Mesenchymal stem cell (in vitro differentiated cells and primary cell): Measurements from ENCODE around the gene CDR2.

Experiments
- DNase-seq: peaks from one replicate; pipeline ENCODE4 v3.0.0-alpha.2; 2013
- H2AFZ ChIP-seq: one replicate; pipeline ENCODE4 v1.6.1; 2013; ENCODE audit warnings: low read depth, mild to moderate bottlenecking, control low read depth, inconsistent platforms, low read length, moderate library complexity
- H2AK5ac ChIP-seq: 2 replicates; pipeline ENCODE4 v1.6.1; 2013; ENCODE audit warnings: low read length, moderate library complexity, mild to moderate bottlenecking, inconsistent platforms; ENCODE audit not compliant: severe bottlenecking
- H2BK120ac ChIP-seq: one replicate; pipeline ENCODE4 v1.6.1; 2013; ENCODE audit warnings: low read depth, mild to moderate bottlenecking, inconsistent platforms, low read length, moderate library complexity
- H2BK12ac ChIP-seq, 2 experiments: one replicate each; pipeline ENCODE4 v1.6.1; 2013; ENCODE audit warnings: inconsistent platforms in 2 of 2, low read length in 2 of 2, mild to moderate bottlenecking in 2 of 2, moderate library complexity in 2 of 2, control low read depth in 1 of 2
- H2BK15ac ChIP-seq: one replicate; pipeline ENCODE4 v1.6.1; 2013; ENCODE audit warnings: mild to moderate bottlenecking, low read depth, inconsistent platforms; ENCODE audit not compliant: poor library complexity, severe bottlenecking
- H2BK5ac ChIP-seq: 2 replicates; pipeline ENCODE4 v1.6.1; 2013; ENCODE audit warnings: low read depth, mild to moderate bottlenecking, low read length, control low read depth, inconsistent platforms; ENCODE audit not compliant: poor library complexity, severe bottlenecking
- H3K14ac ChIP-seq, 2 experiments: one replicate each; pipeline ENCODE4 v1.6.1; 2013; ENCODE audit warnings: inconsistent platforms in 2 of 2, low read length in 2 of 2, control low read depth in 1 of 2, mild to moderate bottlenecking in 1 of 2, moderate library complexity in 1 of 2
- H3K18ac ChIP-seq, 2 experiments: one replicate each; pipeline ENCODE4 v1.6.1; 2013; ENCODE audit warnings: inconsistent platforms in 2 of 2, low read length in 2 of 2, control low read depth in 1 of 2, low read depth in 1 of 2, mild to moderate bottlenecking in 1 of 2
- H3K23ac ChIP-seq, 2 experiments: one replicate each; pipeline ENCODE4 v1.6.1; 2013; ENCODE audit warnings: inconsistent platforms in 2 of 2, low read length in 2 of 2, mild to moderate bottlenecking in 2 of 2, moderate library complexity in 2 of 2, control low read depth in 1 of 2
- H3K27ac ChIP-seq: 2 replicates; pipeline ENCODE4 v1.5.1; 2013; ENCODE audit warnings: mild to moderate bottlenecking, moderate library complexity, low read length, control low read depth, inconsistent platforms; ENCODE audit not compliant: poor library complexity, severe bottlenecking
- H3K27me3 ChIP-seq, 2 experiments: 2 replicates each; pipeline versions ENCODE4 v1.6.1 to v1.7.0; 2013; ENCODE audit warnings: low read length in 2 of 2, mild to moderate bottlenecking in 2 of 2, moderate library complexity in 2 of 2, control low read depth in 1 of 2, inconsistent platforms in 1 of 2; ENCODE audit not compliant: control insufficient read depth in 1 of 2, insufficient read depth in 1 of 2
- H3K36me3 ChIP-seq, 2 experiments: 2 replicates each; pipeline versions ENCODE4 v1.6.1 to v1.7.0; 2013; ENCODE audit warnings: low read length in 2 of 2, control low read depth in 1 of 2, inconsistent platforms in 1 of 2, low read depth in 1 of 2, mild to moderate bottlenecking in 1 of 2; ENCODE audit not compliant: insufficient read depth in 2 of 2, control insufficient read depth in 1 of 2
- H3K4ac ChIP-seq, 2 experiments: one replicate each; pipeline ENCODE4 v1.6.1; 2013; ENCODE audit warnings: inconsistent platforms in 2 of 2, low read length in 2 of 2, mild to moderate bottlenecking in 2 of 2, moderate library complexity in 2 of 2, control low read depth in 1 of 2, low read depth in 1 of 2
- H3K4me1 ChIP-seq: 2 replicates; pipeline ENCODE4 v1.6.1; 2013; ENCODE audit warnings: low read depth, low read length, control low read depth; ENCODE audit not compliant: control insufficient read depth, insufficient read depth
- H3K4me2 ChIP-seq: 2 replicates; pipeline ENCODE4 v1.6.1; 2013; ENCODE audit warnings: low read length, mild to moderate bottlenecking, inconsistent platforms; ENCODE audit not compliant: poor library complexity, severe bottlenecking
- H3K4me3 ChIP-seq, 2 experiments: 2 replicates each; pipeline versions ENCODE4 v1.5.1 to v1.7.0; 2013; ENCODE audit warnings: low read length in 2 of 2, mild to moderate bottlenecking in 2 of 2, control low read depth in 1 of 2, low read depth in 1 of 2; ENCODE audit not compliant: insufficient read depth in 1 of 2
- H3K79me1 ChIP-seq: replicated peaks from 2 replicates; pipeline ENCODE4 v1.6.1; 2013; ENCODE audit warnings: mild to moderate bottlenecking, control low read depth, low read length, inconsistent platforms; ENCODE audit not compliant: poor library complexity, severe bottlenecking
- H3K9ac ChIP-seq: 2 replicates; pipeline ENCODE4 v1.7.0; 2013; ENCODE audit warnings: mild to moderate bottlenecking, low read length, moderate library complexity
- H3K9me3 ChIP-seq: 2 replicates; pipeline ENCODE4 v1.7.0; 2013; ENCODE audit warnings: mild to moderate bottlenecking, low read length; ENCODE audit not compliant: control insufficient read depth
- H4K8ac ChIP-seq: one replicate; pipeline ENCODE4 v1.6.1; 2013; ENCODE audit warnings: inconsistent platforms, mild to moderate bottlenecking, low read length, moderate library complexity
- H4K91ac ChIP-seq: one replicate; pipeline ENCODE4 v1.6.1; 2013; ENCODE audit warnings: mild to moderate bottlenecking, low read length, inconsistent platforms
- WGBS: methylation state at CpG from one replicate; pipeline ENCODE4 v1.1.7; 2013; ENCODE audit warnings: mixed read lengths; 5-methylcytosine and 5-hydroxymethylcytosine counted together

The CDR2 gene

DNA sequence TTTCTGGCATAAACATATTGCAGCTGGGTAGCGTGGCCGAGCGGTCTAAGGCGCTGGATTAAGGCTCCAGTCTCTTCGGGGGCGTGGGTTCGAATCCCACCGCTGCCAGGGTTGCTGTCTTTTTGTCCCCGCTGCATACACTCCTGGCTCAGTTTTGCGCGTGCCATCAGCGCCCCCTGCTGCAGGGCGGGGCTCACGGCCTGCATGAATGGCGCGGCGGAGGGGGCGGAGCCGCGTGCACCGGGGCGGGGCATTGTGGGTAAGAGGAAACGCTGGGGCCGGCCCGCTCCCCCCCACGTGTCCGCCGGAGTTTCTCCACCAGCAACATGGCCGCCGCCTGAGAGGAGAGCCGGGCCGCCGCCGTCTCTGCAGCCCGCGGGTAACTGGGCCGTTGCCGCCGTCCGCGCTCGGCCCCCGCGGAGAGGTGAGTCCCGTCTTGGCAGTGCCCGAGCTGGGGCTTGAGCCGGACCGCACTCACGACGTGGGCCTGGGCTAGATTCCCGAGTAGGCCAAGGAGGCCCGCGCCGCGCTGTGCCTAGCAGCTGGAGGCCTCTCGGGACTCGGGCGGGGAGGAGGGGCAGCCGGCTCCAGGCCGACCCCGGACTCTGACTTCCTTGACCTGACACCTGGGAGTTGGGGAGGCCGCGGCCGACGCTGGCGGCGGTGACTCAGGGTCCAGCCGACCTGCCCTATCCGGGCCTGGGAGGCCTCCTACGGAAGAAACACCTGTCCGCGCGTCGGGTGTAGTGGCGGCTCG lies 77.1 kb downstream of the CDR2 start, which contains the start of gene POLR3E:
TSS of gene POLR3E (plus strand) at position 296 of the 757 bp plus-strand sequence. CDS start 5,560 bp downstream, outside the sequence.
- H3K14ac ChIP-seq = peak within 1 kb of the TSS in 1 of 2 experiments; percentile 96
- peak within 1 kb of the TSS; percentile 67 to 82 for H3K18ac ChIP-seq
- peak within 1 kb of the TSS; percentile 13 to 32 for H3K4ac ChIP-seq
- DNase-seq = peak; percentile 97
- no peak within 1 kb of the TSS for H3K23ac ChIP-seq
- under 1% methylated on average over 66 of the region's 76 CpGs for WGBS
- H2AFZ ChIP-seq = peak within 1 kb of the TSS; percentile 80
- peaks cover 5 to 10% of the 10 kb centered on the region in 2 experiments for H3K36me3 ChIP-seq
- H3K9ac ChIP-seq = peak within 1 kb of the TSS; percentile 94
- H3K4me1 ChIP-seq = peaks cover 4% of the 10 kb centered on the region
- H2BK12ac ChIP-seq = no peak within 1 kb of the TSS
- H3K4me3 ChIP-seq = peak within 1 kb of the TSS; percentile 89 to 91
- peak within 1 kb of the TSS; percentile 84 for H3K4me2 ChIP-seq
- H2BK5ac ChIP-seq = no peak within 1 kb of the TSS
- H2BK15ac ChIP-seq = peak within 1 kb of the TSS; percentile 62
- peak within 1 kb of the TSS; percentile 93 for H4K8ac ChIP-seq
- no peak within 1 kb of the TSS for H2BK120ac ChIP-seq
- no peaks in the 10 kb centered on the region for H3K9me3 ChIP-seq
- H3K79me1 ChIP-seq = peaks cover 9% of the 10 kb centered on the region
- H3K27me3 ChIP-seq = no peaks in the 10 kb centered on the region
- peak within 1 kb of the TSS; percentile 71 for H3K27ac ChIP-seq
- H4K91ac ChIP-seq = peak within 1 kb of the TSS; percentile 57
- no peak within 1 kb of the TSS for H2AK5ac ChIP-seq

DNA sequence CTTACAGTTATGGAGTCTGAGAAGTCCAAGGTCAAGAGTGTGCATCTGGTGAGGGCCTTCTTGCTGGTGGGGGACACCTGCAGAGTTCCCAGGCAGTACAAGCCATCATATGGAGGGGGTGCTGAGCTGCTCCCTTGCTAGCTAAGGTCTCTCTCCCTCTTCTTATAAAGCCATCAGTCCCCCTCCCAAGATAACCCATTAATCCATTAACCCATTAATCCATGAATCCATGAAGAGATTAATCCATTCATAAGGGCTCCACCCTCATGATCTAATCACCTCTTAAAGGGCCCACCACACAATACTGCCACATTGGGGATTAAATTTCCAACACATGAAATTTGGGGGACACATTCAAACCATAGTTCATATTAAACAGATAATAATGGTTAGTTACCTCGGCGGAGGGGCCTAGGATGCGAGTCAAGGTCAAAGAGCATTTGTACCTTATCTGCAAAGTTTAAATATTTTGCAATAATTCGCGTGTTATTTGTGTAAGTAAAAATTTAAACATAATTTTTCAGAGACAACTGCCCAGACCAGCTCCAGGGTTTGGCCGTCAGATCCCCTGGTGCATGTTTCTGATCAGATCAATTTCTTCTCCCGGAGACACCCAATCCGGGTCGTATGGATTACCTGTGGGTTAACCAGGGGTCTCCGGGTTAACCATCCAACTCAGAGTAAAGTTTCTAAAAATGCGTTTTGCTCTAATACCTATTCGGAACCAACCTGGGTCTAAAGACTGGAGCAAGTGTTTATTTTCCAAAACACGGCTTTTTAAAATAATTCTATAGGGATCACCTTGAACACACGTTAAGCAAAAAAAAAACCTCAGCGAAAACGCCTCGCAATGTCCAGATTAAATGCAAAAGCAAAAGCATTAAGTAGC lies 78.0 kb downstream of the CDR2 start:
- no peak overlapping the region for H3K27ac ChIP-seq

More for the DNA sequence above, 78.0 kb downstream of the CDR2 start:
- peaks cover 5% of the 10 kb centered on the region for H3K79me1 ChIP-seq
- H3K14ac ChIP-seq = no peak overlapping the region
- peak; percentile 12 for DNase-seq
- no peak overlapping the region for H4K8ac ChIP-seq
- H3K4ac ChIP-seq = no peak overlapping the region
- H2BK5ac ChIP-seq = no peak overlapping the region
- peaks cover 4% of the 10 kb centered on the region for H3K4me1 ChIP-seq
- 5% methylated on average over 14 of the region's 17 CpGs for WGBS
- H2BK120ac ChIP-seq = no peak overlapping the region
- no peaks in the 10 kb centered on the region for H3K9me3 ChIP-seq
- no peak overlapping the region for H3K23ac ChIP-seq
- H3K36me3 ChIP-seq = peaks cover 0 to 3% of the 10 kb centered on the region in 2 experiments
- no peak overlapping the region for H4K91ac ChIP-seq
- no peak overlapping the region for H2AFZ ChIP-seq
- no peak overlapping the region for H3K18ac ChIP-seq
- H2BK12ac ChIP-seq = no peak overlapping the region
- no peaks in the 10 kb centered on the region for H3K27me3 ChIP-seq
- no peak overlapping the region for H2AK5ac ChIP-seq
- H3K4me2 ChIP-seq = peak overlapping the region; percentile 72
- peak overlapping the region; percentile 42 to 91 for H3K4me3 ChIP-seq
- H2BK15ac ChIP-seq = no peak overlapping the region
- peak overlapping the region; percentile 94 for H3K9ac ChIP-seq
